Tibial nerve (tissue), 3 donors: ENCODE data around the gene PRPF6.

Source experiments
- POLR2A ChIP-seq, 2 donors: fragments of 450-650 bp; IDR thresholded peaks; one replicate each; pipeline ENCODE4 v1.6.1; 2017; ENCODE audit warnings: antibody characterized with exemption in 2 of 2, mild to moderate bottlenecking in 2 of 2, moderate library complexity in 2 of 2
- TF ChIP-seq, protein P1 (sequence below), 5 experiments: fragments of 200-600 bp in 3 of 5; fragments of 450-650 bp in 2 of 5; sonication (generic) in 3 of 5; IDR thresholded peaks; one replicate each; pipeline ENCODE4 v1.5.1; 2016 to 2019; ENCODE audit warnings: antibody characterized with exemption in 5 of 5, mild to moderate bottlenecking in 3 of 5, moderate library complexity in 2 of 5

DNA sequence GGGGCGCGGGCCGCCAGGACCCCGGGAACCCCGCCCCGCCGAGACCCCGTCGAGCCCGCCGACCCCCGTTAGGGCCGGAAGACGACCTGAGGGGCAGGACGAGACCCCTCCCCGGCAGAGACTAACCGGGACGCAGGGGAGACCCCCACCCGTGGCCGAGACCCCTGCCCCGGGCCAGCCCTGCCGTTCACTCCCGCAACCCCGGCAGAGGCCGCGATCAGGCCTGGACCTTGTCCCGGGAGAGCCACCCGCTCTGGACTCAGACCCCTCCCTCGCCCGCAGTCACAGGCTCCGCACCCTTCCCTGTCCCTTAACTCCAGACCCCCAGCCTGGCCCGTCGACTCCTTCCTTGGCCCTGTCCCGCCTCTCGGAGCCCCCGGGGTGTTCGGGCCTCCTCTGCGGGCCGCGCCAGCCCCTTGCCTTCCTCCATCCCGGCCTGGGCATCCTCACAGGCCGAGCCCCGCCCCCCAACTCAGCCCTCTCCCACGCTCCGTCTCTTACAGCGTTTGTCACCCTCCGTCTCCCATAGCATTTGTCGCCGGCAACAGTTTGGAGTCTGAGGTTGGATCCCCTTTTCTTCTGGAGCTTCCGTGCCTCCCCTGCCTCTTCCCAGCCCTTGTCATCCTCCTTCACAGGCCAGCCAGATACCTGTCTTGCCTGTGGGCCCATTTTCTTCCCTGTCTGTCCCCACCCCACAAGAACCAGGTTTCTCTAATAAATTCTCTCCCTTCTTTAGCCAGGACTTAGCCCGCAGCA is 82.6 kb downstream of the PRPF6 start:
- TF ChIP-seq, protein P1, sequence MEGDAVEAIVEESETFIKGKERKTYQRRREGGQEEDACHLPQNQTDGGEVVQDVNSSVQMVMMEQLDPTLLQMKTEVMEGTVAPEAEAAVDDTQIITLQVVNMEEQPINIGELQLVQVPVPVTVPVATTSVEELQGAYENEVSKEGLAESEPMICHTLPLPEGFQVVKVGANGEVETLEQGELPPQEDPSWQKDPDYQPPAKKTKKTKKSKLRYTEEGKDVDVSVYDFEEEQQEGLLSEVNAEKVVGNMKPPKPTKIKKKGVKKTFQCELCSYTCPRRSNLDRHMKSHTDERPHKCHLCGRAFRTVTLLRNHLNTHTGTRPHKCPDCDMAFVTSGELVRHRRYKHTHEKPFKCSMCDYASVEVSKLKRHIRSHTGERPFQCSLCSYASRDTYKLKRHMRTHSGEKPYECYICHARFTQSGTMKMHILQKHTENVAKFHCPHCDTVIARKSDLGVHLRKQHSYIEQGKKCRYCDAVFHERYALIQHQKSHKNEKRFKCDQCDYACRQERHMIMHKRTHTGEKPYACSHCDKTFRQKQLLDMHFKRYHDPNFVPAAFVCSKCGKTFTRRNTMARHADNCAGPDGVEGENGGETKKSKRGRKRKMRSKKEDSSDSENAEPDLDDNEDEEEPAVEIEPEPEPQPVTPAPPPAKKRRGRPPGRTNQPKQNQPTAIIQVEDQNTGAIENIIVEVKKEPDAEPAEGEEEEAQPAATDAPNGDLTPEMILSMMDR (IDR thresholded peaks at IDR 0.05): no peak
- no peak for TF ChIP-seq POLR2A (IDR thresholded peaks at IDR 0.05)
